ENCODE data around the gene TC2N.

DNA sequence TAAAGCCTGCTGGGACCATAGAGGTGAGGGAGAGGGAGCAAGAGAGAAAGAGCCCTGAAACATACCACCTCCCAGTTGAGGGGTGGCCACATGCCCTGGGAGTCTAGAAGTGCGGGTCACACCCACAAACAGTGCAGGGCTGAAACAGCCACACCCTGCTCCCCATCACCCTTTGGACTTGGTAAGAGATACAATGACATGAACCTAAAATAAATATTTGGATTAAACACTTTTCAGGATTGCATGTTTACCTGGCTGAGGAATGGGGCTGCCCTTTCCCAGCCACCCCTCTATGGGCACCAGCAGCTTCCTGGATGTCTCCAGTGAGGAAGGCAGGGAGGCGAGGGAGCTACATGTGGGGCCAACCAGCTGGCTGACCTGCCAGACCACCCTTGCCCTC, 39.0 kb upstream of the TC2N start:
- TF ChIP-seq, protein P1, sequence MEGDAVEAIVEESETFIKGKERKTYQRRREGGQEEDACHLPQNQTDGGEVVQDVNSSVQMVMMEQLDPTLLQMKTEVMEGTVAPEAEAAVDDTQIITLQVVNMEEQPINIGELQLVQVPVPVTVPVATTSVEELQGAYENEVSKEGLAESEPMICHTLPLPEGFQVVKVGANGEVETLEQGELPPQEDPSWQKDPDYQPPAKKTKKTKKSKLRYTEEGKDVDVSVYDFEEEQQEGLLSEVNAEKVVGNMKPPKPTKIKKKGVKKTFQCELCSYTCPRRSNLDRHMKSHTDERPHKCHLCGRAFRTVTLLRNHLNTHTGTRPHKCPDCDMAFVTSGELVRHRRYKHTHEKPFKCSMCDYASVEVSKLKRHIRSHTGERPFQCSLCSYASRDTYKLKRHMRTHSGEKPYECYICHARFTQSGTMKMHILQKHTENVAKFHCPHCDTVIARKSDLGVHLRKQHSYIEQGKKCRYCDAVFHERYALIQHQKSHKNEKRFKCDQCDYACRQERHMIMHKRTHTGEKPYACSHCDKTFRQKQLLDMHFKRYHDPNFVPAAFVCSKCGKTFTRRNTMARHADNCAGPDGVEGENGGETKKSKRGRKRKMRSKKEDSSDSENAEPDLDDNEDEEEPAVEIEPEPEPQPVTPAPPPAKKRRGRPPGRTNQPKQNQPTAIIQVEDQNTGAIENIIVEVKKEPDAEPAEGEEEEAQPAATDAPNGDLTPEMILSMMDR (IDR thresholded peaks at IDR 0.05; ENCODE audit: low read depth, low read length) = no peak
- TF ChIP-seq EZH2phosphoT487 (IDR thresholded peaks at IDR 0.05; ENCODE audit: low read depth) = no peak

Data from OCI-LY3 (cell line).